ENCODE results near the gene TMEM135.

DNA sequence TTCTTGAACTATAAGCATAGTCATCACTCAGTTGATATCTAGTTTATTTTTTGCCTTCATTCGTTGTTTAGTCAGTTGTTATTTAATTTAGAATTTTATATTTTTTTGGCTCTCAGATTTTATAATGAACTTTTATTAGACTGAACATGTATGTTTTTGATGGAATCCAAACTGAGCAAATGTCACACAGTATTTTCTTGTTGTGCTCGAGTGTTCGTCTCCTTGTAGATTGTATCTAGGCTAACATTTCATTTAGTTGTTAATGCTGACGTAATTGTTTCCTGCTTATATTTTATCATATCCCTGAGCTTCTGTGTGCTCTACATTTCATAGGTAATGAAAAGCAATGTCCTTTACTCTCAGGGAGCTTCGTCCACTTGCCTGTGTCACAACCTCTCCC is 286.2 kb downstream of the TMEM135 start:
- TF ChIP-seq, protein P1, sequence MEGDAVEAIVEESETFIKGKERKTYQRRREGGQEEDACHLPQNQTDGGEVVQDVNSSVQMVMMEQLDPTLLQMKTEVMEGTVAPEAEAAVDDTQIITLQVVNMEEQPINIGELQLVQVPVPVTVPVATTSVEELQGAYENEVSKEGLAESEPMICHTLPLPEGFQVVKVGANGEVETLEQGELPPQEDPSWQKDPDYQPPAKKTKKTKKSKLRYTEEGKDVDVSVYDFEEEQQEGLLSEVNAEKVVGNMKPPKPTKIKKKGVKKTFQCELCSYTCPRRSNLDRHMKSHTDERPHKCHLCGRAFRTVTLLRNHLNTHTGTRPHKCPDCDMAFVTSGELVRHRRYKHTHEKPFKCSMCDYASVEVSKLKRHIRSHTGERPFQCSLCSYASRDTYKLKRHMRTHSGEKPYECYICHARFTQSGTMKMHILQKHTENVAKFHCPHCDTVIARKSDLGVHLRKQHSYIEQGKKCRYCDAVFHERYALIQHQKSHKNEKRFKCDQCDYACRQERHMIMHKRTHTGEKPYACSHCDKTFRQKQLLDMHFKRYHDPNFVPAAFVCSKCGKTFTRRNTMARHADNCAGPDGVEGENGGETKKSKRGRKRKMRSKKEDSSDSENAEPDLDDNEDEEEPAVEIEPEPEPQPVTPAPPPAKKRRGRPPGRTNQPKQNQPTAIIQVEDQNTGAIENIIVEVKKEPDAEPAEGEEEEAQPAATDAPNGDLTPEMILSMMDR (IDR thresholded peaks at IDR 0.05; ENCODE audit: insufficient read depth, low read depth, low read length) = no peak
- no peak for TF ChIP-seq EZH2 (IDR thresholded peaks at IDR 0.05; ENCODE audit: insufficient read depth, low read length)
